ENCODE results near the gene LCOR.

Gene LCOR

GRCh38 chr10:97006364-97006763 is 174.3 kb downstream of the LCOR start:
- Histone ChIP-seq H3K9ac (ENCODE audit: low read depth, low read length) (no peak overlapping the region), H3K9me3 (ENCODE audit: insufficient read depth, low read depth, low read length) (peaks cover 7% of the 10 kb centered on the region; the same call in 1 of the 2 replicates), H3K27me3 (ENCODE audit: insufficient read depth, low read length) (no peaks in the 10 kb centered on the region), H3K27ac (ENCODE audit: low read length) (no peak overlapping the region), H3K4me3 (ENCODE audit: low read length) (no peak overlapping the region), H3K36me3 (ENCODE audit: insufficient read depth, low read depth, low read length) (no peaks in the 10 kb centered on the region), H3K4me1 (ENCODE audit: insufficient read depth, low read length) (no peaks in the 10 kb centered on the region)

- H3K36me3 ChIP-seq (ENCODE audit: insufficient read depth, low read depth, low read length), result no peaks in the 10 kb centered on the region
- no peak overlapping the region for H3K4me3 ChIP-seq (ENCODE audit: low read length)
- no peak overlapping the region for H3K27ac ChIP-seq (ENCODE audit: low read length)
- peaks cover 7% of the 10 kb centered on the region; the same call in 1 of the 2 replicates for H3K9me3 ChIP-seq (ENCODE audit: insufficient read depth, low read depth, low read length)
- H3K27me3 ChIP-seq (ENCODE audit: insufficient read depth, low read length), result no peaks in the 10 kb centered on the region
- no peaks in the 10 kb centered on the region for H3K4me1 ChIP-seq (ENCODE audit: insufficient read depth, low read length)
- H3K9ac ChIP-seq (ENCODE audit: low read depth, low read length), result no peak overlapping the region
Observed at GRCh38 chr10:97007417-97007816, 175.3 kb downstream of the LCOR start.

- no peak overlapping the region for H3K4me3 ChIP-seq (ENCODE audit: low read length)
- no peaks in the 10 kb centered on the region for H3K4me1 ChIP-seq (ENCODE audit: insufficient read depth, low read length)
- H3K36me3 ChIP-seq (ENCODE audit: insufficient read depth, low read depth, low read length), result no peaks in the 10 kb centered on the region
- H3K9ac ChIP-seq (ENCODE audit: low read depth, low read length), result no peak overlapping the region
- H3K27ac ChIP-seq (ENCODE audit: low read length), result no peak overlapping the region
- no peaks in the 10 kb centered on the region for H3K27me3 ChIP-seq (ENCODE audit: insufficient read depth, low read length)
- H3K9me3 ChIP-seq (ENCODE audit: insufficient read depth, low read depth, low read length), result peaks cover 7% of the 10 kb centered on the region; the same call in 1 of the 2 replicates
Observed at GRCh38 chr10:97010695-97011206, 178.7 kb downstream of the LCOR start.

GRCh38 chr10:97011397-97011796 is 179.3 kb downstream of the LCOR start:
- peaks cover 7% of the 10 kb centered on the region; the same call in 1 of the 2 replicates for H3K9me3 ChIP-seq (ENCODE audit: insufficient read depth, low read depth, low read length)
- no peak overlapping the region for H3K27ac ChIP-seq (ENCODE audit: low read length)
- H3K4me3 ChIP-seq (ENCODE audit: low read length), result no peak overlapping the region
- H3K4me1 ChIP-seq (ENCODE audit: insufficient read depth, low read length), result no peaks in the 10 kb centered on the region
- no peak overlapping the region for H3K9ac ChIP-seq (ENCODE audit: low read depth, low read length)
- H3K27me3 ChIP-seq (ENCODE audit: insufficient read depth, low read length), result no peaks in the 10 kb centered on the region
- no peaks in the 10 kb centered on the region for H3K36me3 ChIP-seq (ENCODE audit: insufficient read depth, low read depth, low read length)

GRCh38 chr10:97012470-97012869 is 180.4 kb downstream of the LCOR start:
- peaks cover 3% of the 10 kb centered on the region; the same call in 1 of the 2 replicates for H3K9me3 ChIP-seq (ENCODE audit: insufficient read depth, low read depth, low read length)
- no peak overlapping the region for H3K4me3 ChIP-seq (ENCODE audit: low read length)
- no peaks in the 10 kb centered on the region for H3K27me3 ChIP-seq (ENCODE audit: insufficient read depth, low read length)
- H3K4me1 ChIP-seq (ENCODE audit: insufficient read depth, low read length), result no peaks in the 10 kb centered on the region
- H3K27ac ChIP-seq (ENCODE audit: low read length), result no peak overlapping the region
- no peak overlapping the region for H3K9ac ChIP-seq (ENCODE audit: low read depth, low read length)
- H3K36me3 ChIP-seq (ENCODE audit: insufficient read depth, low read depth, low read length), result no peaks in the 10 kb centered on the region

- Histone ChIP-seq H3K9ac (ENCODE audit: low read depth, low read length) (no peak overlapping the region), H3K27ac (ENCODE audit: low read length) (no peak overlapping the region), H3K36me3 (ENCODE audit: insufficient read depth, low read depth, low read length) (no peaks in the 10 kb centered on the region), H3K9me3 (ENCODE audit: insufficient read depth, low read depth, low read length) (no peaks in the 10 kb centered on the region), H3K4me3 (ENCODE audit: low read length) (no peak overlapping the region), H3K27me3 (ENCODE audit: insufficient read depth, low read length) (no peaks in the 10 kb centered on the region), H3K4me1 (ENCODE audit: insufficient read depth, low read length) (no peaks in the 10 kb centered on the region)
Observed at GRCh38 chr10:97013568-97013967, 181.5 kb downstream of the LCOR start.

GRCh38 chr10:97013983-97014382 is 181.9 kb downstream of the LCOR start:
- H3K4me3 ChIP-seq (ENCODE audit: low read length), result no peak overlapping the region
- no peaks in the 10 kb centered on the region for H3K4me1 ChIP-seq (ENCODE audit: insufficient read depth, low read length)
- H3K36me3 ChIP-seq (ENCODE audit: insufficient read depth, low read depth, low read length), result no peaks in the 10 kb centered on the region
- H3K27me3 ChIP-seq (ENCODE audit: insufficient read depth, low read length), result no peaks in the 10 kb centered on the region
- no peak overlapping the region for H3K27ac ChIP-seq (ENCODE audit: low read length)
- no peaks in the 10 kb centered on the region for H3K9me3 ChIP-seq (ENCODE audit: insufficient read depth, low read depth, low read length)
- no peak overlapping the region for H3K9ac ChIP-seq (ENCODE audit: low read depth, low read length)

GRCh38 chr10:97015240-97015639 is 183.1 kb downstream of the LCOR start:
- Histone ChIP-seq H3K4me1 (ENCODE audit: insufficient read depth, low read length) (no peaks in the 10 kb centered on the region; the same call in 1 of the 2 replicates), H3K9me3 (ENCODE audit: insufficient read depth, low read depth, low read length) (no peaks in the 10 kb centered on the region)

GRCh38 chr10:97016728-97017473 is 184.8 kb downstream of the LCOR start:
- Histone ChIP-seq H3K4me1 (ENCODE audit: insufficient read depth, low read length) (no peaks in the 10 kb centered on the region; the same call in 1 of the 2 replicates), H3K9ac (ENCODE audit: low read depth, low read length) (no peak overlapping the region), H3K27ac (ENCODE audit: low read length) (no peak overlapping the region), H3K27me3 (ENCODE audit: insufficient read depth, low read length) (no peaks in the 10 kb centered on the region), H3K4me3 (ENCODE audit: low read length) (no peak overlapping the region), H3K9me3 (ENCODE audit: insufficient read depth, low read depth, low read length) (no peaks in the 10 kb centered on the region), H3K36me3 (ENCODE audit: insufficient read depth, low read depth, low read length) (no peaks in the 10 kb centered on the region)

More at GRCh38 chr10:97015240-97015639, 183.1 kb downstream of the LCOR start:
- no peak overlapping the region for H3K4me3 ChIP-seq (ENCODE audit: low read length)
- no peak overlapping the region for H3K9ac ChIP-seq (ENCODE audit: low read depth, low read length)
- no peaks in the 10 kb centered on the region for H3K27me3 ChIP-seq (ENCODE audit: insufficient read depth, low read length)
- H3K27ac ChIP-seq (ENCODE audit: low read length), result no peak overlapping the region
- H3K36me3 ChIP-seq (ENCODE audit: insufficient read depth, low read depth, low read length), result no peaks in the 10 kb centered on the region

- H3K36me3 ChIP-seq (ENCODE audit: insufficient read depth, low read depth, low read length), result no peaks in the 10 kb centered on the region
- no peaks in the 10 kb centered on the region for H3K27me3 ChIP-seq (ENCODE audit: insufficient read depth, low read length)
- no peak overlapping the region for H3K4me3 ChIP-seq (ENCODE audit: low read length)
- no peaks in the 10 kb centered on the region for H3K9me3 ChIP-seq (ENCODE audit: insufficient read depth, low read depth, low read length)
- H3K9ac ChIP-seq (ENCODE audit: low read depth, low read length), result no peak overlapping the region
- no peaks in the 10 kb centered on the region; the same call in 1 of the 2 replicates for H3K4me1 ChIP-seq (ENCODE audit: insufficient read depth, low read length)
- no peak overlapping the region for H3K27ac ChIP-seq (ENCODE audit: low read length)
Observed at GRCh38 chr10:97017474-97017903, 185.4 kb downstream of the LCOR start.

- Histone ChIP-seq H3K9ac (ENCODE audit: low read depth, low read length) (no peak overlapping the region), H3K27me3 (ENCODE audit: insufficient read depth, low read length) (no peaks in the 10 kb centered on the region), H3K9me3 (ENCODE audit: insufficient read depth, low read depth, low read length) (no peaks in the 10 kb centered on the region), H3K4me1 (ENCODE audit: insufficient read depth, low read length) (no peaks in the 10 kb centered on the region; the same call in 1 of the 2 replicates), H3K27ac (ENCODE audit: low read length) (no peak overlapping the region), H3K36me3 (ENCODE audit: insufficient read depth, low read depth, low read length) (no peaks in the 10 kb centered on the region), H3K4me3 (ENCODE audit: low read length) (no peak overlapping the region)
Observed at GRCh38 chr10:97018251-97019212, 186.4 kb downstream of the LCOR start.
